G401.6 (cell line): Measurements from ENCODE around the gene TPSAB1.

Source experiments
- FAIRE-seq: peaks from 2 replicates; lab custom pipeline; 2012; peaks lifted over from hg19 to GRCh38; lab: Jason Lieb, UNC

The TPSAB1 gene

GRCh38 chr16:1286513-1287094 lies 46.1 kb downstream of the TPSAB1 start:
- FAIRE-seq, result no peak

GRCh38 chr16:1287982-1288670 lies 47.6 kb downstream of the TPSAB1 start:
- no peak for FAIRE-seq

DNA sequence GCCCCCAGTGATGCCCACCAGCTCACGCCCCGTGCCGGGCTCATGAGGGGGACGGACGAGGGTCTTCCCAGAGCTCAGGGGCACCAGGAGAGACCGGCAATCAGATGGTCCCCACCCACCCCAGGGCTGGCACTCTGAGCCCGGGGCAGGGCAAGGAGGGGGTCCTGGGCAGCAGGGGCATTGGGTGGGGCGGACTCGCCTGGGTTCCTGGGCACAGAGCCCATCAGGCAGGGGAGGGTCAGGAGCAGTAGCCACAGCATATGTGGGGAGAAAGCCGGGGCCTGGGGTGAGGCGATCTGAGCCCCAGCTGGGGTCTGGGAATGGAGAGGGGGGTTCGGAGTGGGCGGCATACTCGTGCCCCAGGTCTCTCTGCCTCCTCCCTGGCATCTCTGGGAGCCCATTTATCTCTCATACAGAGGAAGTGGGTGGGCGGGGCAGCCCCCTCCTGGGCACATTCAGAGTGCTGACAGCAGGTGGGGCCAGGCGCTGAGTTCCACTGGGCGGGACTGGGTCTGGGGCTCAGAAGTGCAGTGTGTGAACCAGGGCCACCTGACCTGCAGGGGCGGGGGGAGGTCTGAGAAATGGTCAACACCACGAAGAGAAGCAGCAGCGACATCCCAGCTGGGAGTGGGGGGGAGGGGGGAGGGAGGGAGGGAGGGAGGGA lies 48.4 kb downstream of the TPSAB1 start:
- FAIRE-seq, result no peak

- FAIRE-seq, result no peak
Measured at GRCh38 chr16:1289477-1289866, 49.0 kb downstream of the TPSAB1 start.

- FAIRE-seq, result no peak
Measured at GRCh38 chr16:1290063-1290501, 49.6 kb downstream of the TPSAB1 start.

GRCh38 chr16:1290860-1291575 lies 50.5 kb downstream of the TPSAB1 start:
- no peak for FAIRE-seq

- no peak for FAIRE-seq
Measured at GRCh38 chr16:1291576-1291974, 51.1 kb downstream of the TPSAB1 start.
